GM23248 (cell line): ENCODE data around the gene PCCA.

ENCODE experiments used
- EZH2 ChIP-seq: fragments of 200-600 bp; sonication (generic); IDR thresholded peaks from 2 replicates; pipeline ENCODE4 v1.6.1; 2018; ENCODE audit warnings: antibody characterized with exemption, mild to moderate bottlenecking; ENCODE audit not compliant: insufficient read depth, poor library complexity, severe bottlenecking
- EZH2phosphoT487 ChIP-seq: fragments of 200-600 bp; sonication (generic); IDR thresholded peaks from 2 replicates; pipeline ENCODE4 v1.6.1; 2018; ENCODE audit warnings: antibody characterized with exemption, moderate library complexity, mild to moderate bottlenecking, low read depth; ENCODE audit not compliant: insufficient read depth

DNA sequence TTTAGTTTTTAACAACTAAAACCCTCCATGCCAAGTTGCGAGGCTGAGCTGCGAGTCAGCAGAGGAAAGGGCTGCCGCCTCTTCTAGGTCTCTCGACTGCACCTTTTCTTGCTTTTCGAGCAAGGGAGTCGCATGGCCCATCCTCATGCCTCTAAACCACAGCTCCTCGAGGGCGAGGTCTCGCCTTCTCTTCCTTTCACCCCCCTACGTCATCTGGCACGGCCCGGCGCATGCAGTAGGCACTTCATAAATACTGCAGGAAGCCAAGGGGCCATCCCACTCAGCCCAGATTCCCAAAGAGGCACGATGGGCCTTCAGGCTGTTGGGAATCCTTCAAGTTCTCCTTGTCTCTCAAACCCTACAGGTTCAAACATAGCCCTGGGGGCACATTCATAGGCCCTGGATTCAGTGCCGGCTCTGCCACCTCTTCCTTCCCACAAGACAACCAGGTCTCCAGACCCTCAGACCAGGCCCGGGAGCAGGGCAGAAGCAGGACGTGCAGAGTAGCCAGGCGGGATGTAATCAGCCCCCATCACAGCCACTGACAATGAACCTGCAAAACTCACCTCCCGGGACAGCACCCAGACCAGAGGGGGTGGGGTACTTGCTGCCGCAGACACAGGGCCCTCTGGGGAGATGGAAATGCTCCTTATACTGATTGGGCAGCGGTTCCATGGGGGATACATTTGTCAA is 458.0 kb downstream of the PCCA start:
- TF ChIP-seq EZH2phosphoT487 (no peak), EZH2 (no peak)
